Superior temporal gyrus (tissue), 1 donor: ENCODE results near the gene KCNQ4.

Experiments
- DNase-seq: peaks from one replicate; pipeline ENCODE4 v3.0.0-alpha.2; 2016; ENCODE audit errors: extremely low spot score

KCNQ4 gene

GRCh38 chr1:40795811-40796586 is 12.4 kb downstream of the KCNQ4 start:
- DNase-seq: no peak

- no peak for DNase-seq
Measured at GRCh38 chr1:40796939-40797667, 13.5 kb downstream of the KCNQ4 start.

GRCh38 chr1:40797668-40798010 is 14.1 kb downstream of the KCNQ4 start:
- no peak for DNase-seq

GRCh38 chr1:40798366-40799281 is 15.0 kb downstream of the KCNQ4 start:
- no peak for DNase-seq

GRCh38 chr1:40799351-40799867 is 15.8 kb downstream of the KCNQ4 start:
- DNase-seq: no peak

- DNase-seq: no peak
Measured at GRCh38 chr1:40801742-40802077, 18.1 kb downstream of the KCNQ4 start.

GRCh38 chr1:40802078-40802741 is 18.6 kb downstream of the KCNQ4 start:
- DNase-seq: no peak

- DNase-seq: no peak
Measured at GRCh38 chr1:40802742-40803113, 19.1 kb downstream of the KCNQ4 start.

- no peak for DNase-seq
Measured at GRCh38 chr1:40803447-40803846, 19.9 kb downstream of the KCNQ4 start.

GRCh38 chr1:40803902-40804301 is 20.3 kb downstream of the KCNQ4 start:
- DNase-seq: no peak

- no peak for DNase-seq
Measured at GRCh38 chr1:40806240-40806639, 22.7 kb downstream of the KCNQ4 start.

GRCh38 chr1:40806731-40807695 is 23.4 kb downstream of the KCNQ4 start:
- no peak for DNase-seq

- DNase-seq: no peak
Measured at GRCh38 chr1:40808002-40808401, 24.4 kb downstream of the KCNQ4 start.

- DNase-seq: no peak
Measured at GRCh38 chr1:40808444-40808843, 24.9 kb downstream of the KCNQ4 start.

GRCh38 chr1:40808909-40809308 is 25.3 kb downstream of the KCNQ4 start:
- DNase-seq: no peak

- no peak for DNase-seq
Measured at GRCh38 chr1:40810927-40811326, 27.3 kb downstream of the KCNQ4 start.

GRCh38 chr1:40815420-40815819 is 31.8 kb downstream of the KCNQ4 start:
- no peak for DNase-seq

- no peak for DNase-seq
Measured at GRCh38 chr1:40817791-40818263, 34.2 kb downstream of the KCNQ4 start.

GRCh38 chr1:40818264-40818961 is 34.8 kb downstream of the KCNQ4 start:
- no peak for DNase-seq

- no peak for DNase-seq
Measured at GRCh38 chr1:40819101-40819500, 35.5 kb downstream of the KCNQ4 start.
